HG03097 (cell line): ENCODE results near the gene CCT7.

Experiments used
- ATAC-seq: cut with Tn5 transposase; IDR thresholded peaks from one replicate; pipeline ENCODE4 v1.9.1; 2021; ENCODE audit not compliant: unreplicated experiment, low FRiP score

The CCT7 gene

DNA sequence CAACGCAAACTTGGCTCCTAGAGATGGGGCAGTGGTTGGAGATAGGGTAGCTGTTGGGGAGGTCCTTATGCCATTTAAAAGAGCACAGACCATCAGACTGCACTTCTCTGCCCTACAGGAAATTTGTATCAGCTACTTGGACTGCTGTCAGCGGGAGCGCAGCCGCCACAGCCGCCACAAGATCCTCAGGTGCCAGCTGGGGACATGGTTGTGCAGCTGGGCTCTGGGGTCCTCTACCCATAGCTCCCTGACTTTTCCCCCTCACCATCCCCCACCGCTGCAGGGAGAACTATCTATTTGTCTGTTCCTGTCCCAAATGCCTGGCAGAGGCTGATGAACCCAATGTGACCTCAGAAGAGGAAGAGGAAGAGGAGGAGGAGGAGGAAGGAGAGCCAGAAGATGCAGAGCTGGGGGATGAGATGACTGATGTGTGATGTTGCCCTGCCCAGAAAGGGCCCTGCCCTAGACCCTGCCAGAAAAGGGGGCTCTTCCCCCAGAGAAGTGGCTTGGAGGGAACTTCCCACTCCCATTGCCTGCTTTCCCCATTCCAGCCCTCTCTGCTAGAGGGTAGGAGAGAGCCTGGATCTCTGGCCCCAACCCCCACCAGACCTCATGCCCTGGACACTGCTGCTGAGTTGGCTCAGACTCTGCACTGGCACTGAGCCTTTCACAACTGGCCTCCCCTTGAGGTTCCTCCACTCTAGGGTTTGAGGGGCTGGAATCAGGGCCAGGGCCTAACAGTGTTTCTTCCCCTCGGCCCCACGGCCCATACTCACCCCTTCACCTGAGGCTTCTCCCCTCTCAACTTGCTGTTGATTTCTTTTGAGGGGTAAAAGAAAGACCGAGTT lies 8.4 kb upstream of the CCT7 start:
- ATAC-seq = no peak

DNA sequence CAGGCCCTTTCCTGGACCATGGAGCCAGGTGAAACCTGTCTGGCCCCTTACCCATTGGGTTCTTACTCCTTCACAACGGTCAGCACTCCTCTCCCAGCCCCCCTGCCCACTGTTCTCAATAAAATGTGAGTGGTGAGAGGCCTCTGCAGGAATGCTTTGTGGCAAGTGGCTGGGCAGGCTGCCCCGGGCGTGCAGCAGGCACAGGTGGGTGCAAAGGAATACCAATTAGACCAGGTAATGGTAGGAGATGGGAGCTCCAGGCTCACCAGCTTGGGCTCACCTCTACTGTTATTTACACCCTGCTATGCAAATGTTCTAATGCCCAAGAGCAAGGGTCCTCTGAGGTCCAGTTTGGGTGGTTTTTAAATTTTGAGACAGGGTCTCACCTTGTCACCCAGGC lies 7.0 kb upstream of the CCT7 start:
- no peak for ATAC-seq

DNA sequence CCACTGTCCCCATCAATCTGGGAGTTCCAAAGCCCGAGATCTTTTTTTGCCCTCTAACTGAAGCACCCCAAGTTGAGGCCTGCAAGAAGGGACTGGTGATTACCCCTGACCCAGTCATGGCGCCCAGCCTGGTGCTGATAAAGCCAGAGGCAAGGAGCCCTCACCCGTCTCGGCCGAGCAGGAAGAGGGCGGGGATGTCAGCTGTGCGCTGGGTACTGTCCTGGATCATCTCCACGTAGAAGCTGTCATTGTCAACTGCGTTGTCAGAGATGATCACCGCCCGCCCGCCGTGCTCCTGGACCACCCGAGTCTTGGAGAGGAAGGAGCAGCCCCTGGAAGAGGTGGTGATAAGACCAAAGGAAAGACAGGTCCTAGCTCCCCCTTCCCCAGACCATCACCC lies 5.5 kb upstream of the CCT7 start:
- no peak for ATAC-seq

DNA sequence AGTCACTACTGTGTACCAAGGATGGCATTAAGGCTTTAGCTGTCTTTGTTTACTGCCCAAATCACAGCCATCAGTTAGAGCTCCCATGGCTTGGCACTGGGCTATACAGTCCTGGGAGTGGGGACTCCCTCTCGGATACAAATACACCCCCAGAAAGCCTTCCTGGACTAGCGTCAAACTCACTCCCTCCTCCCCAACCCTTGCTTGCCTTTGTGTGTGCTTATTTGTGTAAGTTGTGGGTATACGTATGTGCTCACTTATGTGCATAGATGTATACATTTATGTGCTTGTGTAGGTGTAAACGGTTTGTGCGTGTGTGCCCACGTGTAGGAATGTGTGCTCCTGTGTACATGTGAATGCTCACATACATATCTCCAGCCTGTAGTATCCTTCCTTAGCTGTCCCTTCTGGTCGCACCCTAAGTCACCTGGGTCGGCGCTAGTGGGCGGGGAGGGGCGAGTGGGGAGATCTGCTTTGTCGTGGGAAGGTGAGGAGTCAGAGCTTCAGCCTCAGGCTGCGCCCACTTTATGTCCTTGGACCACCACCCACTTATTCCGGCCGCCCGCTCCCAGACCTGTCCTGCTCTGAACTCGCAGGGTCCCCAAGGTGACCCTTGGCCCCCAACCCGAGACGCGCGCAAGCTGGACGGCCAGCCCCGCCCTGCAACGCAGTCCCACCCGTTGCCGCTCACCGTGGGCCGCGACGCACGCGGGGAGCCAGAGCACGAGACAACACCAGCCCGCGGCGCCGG lies 1.5 kb upstream of the CCT7 start:
- no peak for ATAC-seq

DNA sequence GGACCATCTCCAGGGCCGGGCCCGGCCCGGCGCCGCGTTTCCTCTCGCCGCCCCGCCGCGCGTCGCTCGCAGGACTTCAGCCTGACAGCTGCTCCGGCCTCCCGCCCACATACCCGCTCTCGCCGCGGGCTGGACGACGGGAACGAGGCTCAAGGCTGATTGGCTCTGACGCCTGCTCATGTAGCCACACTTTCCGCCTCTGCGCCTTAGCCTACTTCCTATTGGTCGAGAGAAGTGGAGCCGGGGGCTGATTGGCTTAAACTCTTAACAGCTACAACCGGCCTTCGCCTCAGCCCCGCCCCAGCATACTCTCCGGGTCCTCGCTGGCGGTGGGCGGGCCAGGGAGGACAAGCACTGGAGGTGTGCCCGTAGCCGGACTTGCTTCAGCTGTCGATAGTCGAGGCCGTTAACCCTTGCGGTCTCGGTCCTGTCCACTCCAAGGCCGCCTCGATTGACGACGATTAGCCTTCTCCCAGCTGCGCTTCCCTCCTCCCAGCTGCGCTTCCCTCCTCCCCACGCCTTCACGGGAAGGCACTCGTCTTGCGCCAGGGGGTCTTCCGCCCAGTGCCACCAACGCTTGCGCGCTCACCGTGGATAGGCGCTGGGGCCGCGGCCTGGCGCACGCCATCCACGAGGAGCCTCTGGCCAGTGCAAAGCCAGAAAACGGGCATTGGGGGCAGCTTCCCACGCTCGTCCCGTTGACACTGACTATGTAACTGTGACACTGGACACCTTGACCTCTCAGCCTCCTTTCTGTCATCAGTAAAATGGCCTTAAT lies 765 bp upstream of the CCT7 start, which contains the start of gene PRADC1:
Gene PRADC1, minus strand, starts transcription at position 86 of the 778 bp plus-strand sequence. Its CDS starts 79 bp downstream, at position 7.
- ATAC-seq = peak; percentile 92

DNA sequence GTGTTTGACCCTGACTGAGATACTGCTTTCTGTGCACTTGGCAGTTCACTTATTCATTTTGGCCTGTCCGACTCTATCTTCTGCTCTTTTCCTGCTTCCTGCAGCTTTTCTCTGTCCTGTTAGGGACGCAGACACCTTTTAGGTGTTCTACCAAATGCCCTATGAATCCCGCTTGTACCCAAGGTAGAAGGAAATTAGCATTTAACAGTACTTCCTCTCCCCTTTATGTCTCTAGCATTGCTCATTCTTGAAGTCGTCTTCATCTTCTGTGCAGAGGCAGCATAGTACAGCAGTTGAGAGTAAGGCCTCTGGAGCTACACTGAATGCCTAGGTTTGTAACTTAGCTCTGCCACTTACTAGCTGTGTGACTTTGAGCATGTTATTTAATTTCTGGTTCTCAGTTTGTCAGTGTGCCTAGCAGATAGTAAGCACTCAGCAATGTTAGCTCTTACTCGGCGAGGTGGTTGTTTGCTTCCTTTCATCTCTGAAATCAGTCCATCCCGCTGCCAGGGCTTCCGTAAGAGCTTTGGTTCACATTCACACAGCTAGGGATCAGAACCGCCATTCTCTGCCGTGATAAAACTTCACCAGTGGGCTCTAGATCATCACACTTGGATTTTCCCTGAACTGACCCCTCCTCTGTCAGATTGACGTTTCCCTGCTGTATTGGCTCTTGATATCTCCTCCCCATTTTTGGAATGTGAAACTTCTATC lies 1.4 kb downstream of the CCT7 start:
- no peak for ATAC-seq

DNA sequence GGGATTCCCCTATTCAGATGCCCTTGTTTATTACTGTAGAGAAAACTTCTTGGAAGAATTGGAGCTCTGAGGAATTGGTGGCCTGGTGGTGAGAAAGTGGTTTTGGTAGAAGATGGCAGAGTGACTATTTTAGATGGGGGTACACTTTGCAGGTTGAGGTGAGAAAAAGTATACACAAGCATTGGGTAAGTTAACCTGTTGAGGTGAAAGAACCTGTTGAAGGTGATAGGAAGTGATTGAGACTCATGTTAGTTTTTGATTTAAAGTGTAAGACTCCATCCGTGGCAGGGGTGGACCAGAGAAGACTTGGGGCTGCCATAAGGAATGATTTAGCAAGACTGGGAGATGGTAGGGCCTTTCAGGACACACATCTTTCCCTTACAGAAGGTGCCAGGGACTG lies 3.1 kb downstream of the CCT7 start:
- no peak for ATAC-seq

DNA sequence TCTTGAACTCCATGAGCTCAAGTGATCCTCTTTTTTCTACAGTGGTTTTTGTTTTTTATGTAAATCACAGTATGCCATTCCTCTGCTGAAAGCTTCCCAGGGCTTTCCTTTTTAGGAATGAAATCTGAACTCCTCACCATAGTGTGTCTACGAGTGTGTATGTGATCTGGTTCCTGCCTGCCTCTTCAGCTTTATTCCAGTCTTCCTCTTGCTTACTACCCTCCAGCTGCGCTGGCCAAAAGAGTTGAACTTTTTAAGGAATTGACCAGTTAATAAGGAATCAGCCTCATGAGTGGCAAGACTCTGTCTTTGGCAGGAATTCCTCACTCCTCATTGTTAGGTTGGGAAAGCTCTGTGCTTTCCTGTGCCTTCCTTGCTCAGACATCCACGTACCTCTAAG lies 4.0 kb downstream of the CCT7 start:
- no peak for ATAC-seq

DNA sequence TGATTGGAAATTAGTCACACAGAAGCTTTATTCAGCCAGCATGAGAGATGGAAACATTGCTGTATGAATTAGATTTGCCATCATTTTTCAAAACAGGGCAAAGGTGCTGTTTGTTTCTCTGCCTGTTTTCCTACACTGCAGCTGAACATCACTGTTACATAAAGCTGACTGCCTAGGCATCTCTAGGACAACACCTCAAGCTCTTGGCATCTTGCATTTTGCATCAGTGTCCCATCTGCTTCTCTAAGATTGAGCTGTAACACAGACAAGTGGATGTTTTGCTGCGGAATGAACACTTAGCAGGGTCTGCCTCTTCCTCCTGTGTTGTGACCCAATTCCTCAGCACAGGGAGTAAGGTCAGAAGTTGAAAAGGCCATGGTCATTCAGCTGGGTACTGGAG lies 4.9 kb downstream of the CCT7 start:
- ATAC-seq = no peak

DNA sequence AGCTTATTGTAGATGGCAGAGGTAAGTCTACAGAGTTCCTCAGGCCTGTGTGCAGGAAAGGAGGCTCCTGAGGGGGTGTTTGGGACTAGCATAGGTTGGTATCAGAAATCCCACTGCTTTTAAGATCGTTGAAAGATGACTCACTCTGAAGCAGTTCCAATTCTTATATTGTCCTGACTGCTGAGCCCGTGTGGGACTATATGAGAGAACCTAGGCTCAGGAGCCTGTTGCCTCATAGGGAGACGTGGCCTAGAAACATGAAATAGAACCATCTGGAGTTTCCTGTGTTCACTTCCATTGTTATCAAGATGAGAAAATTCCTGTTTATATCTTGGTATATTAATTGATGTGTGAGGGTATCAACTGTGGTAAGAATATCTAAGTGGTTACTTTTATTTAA lies 5.7 kb downstream of the CCT7 start:
- no peak for ATAC-seq

DNA sequence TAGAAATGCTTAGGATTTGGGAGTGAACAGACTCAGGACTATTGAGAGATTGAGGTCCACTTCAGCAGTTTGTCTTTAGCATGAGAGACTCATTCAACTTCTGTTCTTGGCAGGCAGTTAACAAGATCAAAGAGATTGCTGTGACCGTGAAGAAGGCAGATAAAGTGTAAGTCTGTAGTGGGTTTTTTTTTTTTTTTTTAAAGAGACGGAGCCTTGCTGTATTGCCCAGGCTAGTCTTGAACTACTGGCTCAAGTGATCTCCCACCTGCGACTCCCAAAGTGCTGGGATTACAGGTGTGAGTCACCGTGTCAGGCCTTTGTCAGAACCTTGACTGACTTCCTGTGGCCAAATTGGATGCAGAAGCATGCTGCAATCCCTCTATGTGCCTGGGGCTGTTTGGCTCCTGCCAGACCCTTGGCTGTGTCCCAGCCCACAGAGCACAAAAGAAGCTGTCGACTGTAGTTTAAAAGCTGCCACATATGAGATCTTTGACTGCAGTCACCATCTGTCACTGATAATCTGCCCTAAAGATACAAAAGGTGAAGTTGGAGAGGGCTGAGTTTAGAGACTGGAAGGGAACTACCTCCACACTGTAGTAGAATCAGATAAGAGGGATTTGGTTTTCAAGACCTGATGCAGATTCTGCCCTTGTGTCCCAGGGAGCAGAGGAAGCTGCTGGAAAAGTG lies 9.9 kb downstream of the CCT7 start:
- no peak for ATAC-seq

DNA sequence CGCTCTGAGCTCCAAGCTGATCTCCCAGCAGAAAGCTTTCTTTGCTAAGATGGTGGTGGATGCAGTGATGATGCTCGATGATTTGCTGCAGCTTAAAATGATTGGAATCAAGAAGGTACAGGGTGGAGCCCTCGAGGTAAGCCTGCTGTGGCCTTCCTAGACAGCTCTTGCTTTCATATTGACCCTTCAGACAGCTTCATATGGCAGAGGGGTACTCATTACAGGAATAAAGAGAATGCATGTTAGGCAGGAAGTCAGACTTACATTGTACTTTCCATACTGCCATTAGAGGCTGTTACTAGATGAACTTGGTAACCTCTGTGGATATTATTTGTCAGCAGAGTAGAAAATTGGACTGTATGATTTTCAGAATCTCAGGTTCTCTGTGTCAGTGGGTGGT lies 10.5 kb downstream of the CCT7 start:
- ATAC-seq = no peak

DNA sequence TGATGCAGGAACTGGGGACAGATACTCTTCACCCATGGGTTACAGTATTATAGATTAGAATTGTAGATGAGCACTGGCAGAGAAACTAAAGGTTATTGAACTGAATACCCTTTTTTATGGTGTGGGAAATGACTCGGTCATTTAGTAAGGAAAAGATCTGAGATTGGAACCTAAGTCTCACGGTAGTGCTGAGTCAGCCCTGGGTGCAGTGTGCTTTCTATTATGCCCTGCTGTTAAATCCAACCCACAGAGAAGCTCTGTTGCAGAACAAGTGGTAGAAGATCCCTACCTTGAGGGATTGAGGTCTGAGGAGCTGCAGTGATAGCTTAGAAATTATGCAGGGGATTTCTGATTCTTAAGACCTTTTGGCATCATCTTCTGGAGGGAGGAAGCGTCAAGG lies 12.7 kb downstream of the CCT7 start:
- ATAC-seq = no peak

DNA sequence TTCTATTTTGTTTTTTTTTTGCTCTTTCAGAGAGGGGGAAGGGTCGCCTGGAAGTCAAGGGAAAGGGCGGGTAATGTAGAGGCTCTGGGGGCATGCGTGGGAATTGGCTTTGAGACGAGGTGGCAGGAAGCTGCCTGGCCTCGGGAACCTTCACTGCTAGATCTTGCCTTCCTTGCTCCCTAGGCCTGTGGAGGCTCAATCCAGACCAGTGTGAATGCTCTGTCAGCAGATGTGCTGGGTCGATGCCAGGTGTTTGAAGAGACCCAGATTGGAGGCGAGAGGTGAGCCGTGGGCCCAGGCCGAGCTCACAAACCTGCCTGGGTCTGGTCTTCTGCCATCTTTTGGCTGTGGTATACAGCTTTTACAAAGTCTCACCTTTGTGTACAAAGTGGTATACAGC lies 15.5 kb downstream of the CCT7 start:
- ATAC-seq = no peak

DNA sequence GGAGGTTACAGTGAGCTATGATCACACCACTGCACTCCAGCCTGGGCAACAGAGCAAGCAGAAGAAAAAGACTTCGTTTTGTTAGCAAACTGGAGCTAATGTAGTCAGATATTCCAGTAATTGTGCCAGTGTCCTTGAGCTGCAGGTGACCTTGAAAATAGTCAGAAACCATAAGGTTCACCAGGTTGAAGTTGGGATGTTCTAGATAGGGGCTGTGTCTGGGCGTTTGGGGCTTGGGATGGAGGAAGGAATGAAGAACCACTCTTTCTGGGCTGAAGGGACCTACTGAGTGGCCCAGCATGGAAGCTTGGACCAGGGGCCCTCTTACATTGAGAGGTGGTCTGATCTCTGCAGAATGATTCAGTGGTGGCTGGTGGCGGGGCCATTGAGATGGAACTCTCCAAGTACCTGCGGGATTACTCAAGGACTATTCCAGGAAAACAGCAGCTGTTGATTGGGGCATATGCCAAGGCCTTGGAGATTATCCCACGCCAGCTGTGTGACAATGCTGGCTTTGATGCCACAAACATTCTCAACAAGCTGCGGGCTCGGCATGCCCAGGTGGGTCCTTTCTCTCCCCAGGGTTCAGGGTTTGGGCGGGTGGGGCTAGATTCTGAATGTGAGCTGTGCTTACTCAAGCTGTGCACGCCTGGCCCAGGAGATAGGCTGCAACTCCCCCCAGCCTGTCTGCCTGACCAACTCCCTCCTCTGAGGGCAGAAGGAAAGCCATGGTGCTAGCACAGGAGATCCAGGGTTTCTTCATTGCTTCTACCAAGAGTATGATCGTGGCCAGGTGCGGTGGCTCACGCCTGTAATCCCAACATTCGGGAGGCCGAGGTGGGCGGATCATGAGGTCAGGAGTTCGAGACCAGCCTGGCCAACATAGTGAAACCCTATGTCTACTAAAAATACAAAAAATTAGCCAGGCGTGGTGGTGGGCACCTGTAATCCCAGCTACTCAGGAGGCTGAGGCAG lies 17.1 kb downstream of the CCT7 start:
- ATAC-seq = no peak

DNA sequence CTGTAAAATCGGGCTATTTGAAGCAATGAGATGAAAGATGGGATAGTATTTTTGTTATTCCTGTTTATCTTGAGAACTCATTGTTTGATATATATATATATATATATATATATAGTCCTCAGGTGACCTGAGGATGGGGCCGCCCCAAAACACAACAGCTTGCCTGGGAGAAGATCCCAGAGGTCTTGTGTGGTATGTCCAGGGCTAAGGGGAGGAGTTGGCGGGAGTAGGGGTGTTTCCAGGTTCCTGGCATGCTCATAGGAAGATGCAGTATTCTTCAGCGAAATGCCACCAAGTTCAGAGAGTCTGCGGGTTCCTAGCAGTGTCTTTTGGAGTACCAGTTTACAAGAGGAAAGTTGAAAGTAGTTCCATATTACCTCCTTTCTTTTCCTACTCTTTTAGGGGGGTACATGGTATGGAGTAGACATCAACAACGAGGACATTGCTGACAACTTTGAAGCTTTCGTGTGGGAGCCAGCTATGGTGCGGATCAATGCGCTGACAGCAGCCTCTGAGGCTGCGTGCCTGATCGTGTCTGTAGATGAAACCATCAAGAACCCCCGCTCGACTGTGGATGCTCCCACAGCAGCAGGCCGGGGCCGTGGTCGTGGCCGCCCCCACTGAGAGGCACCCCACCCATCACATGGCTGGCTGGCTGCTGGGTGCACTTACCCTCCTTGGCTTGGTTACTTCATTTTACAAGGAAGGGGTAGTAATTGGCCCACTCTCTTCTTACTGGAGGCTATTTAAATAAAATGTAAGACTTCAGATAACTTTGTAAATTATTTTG lies 18.3 kb downstream of the CCT7 start:
- no peak for ATAC-seq

DNA sequence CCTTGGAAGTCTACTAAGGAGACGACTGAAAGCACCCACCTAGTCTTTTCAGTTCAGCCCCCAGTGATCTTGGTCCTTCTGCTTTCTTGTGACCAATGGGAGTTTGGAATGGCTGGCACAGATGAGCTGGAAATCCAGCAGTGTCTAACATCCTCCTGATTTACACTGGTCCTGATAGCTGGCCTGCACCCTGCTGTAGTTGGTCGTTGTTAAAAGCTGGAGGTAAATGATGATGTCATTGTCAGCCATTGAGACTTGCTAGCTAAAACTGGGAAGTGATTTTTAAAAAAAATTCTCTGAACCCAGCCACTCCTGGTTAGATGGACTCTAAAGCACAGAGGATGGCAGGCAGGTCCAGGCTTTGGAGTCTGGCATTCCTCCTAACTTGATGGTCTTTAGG lies 19.3 kb downstream of the CCT7 start:
- no peak for ATAC-seq

DNA sequence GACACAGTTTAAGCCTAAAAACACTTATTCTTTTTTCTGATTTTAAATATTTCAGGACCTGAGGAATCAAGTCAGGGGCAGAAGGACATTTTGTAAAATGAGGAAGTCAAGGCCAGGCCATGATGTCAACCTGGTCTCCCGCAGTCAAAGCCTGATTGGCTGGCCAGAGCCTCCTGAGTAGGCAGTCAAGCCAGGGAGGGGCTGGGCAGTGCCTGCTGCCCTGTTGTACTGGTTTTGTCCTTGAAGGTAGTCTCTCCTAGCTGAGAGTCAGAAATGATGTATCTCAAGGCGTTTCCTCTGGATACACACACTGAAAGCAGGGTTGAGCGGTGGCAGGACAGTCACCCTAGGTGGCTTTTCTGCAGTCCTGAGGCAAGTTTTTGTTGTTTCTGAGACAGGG lies 19.8 kb downstream of the CCT7 start:
- no peak for ATAC-seq
